ENCODE data around the gene KLF7.

GRCh38 chr2:207184768-207185167 is 19.0 kb upstream of the KLF7 start:
- TF ChIP-seq, protein P1, sequence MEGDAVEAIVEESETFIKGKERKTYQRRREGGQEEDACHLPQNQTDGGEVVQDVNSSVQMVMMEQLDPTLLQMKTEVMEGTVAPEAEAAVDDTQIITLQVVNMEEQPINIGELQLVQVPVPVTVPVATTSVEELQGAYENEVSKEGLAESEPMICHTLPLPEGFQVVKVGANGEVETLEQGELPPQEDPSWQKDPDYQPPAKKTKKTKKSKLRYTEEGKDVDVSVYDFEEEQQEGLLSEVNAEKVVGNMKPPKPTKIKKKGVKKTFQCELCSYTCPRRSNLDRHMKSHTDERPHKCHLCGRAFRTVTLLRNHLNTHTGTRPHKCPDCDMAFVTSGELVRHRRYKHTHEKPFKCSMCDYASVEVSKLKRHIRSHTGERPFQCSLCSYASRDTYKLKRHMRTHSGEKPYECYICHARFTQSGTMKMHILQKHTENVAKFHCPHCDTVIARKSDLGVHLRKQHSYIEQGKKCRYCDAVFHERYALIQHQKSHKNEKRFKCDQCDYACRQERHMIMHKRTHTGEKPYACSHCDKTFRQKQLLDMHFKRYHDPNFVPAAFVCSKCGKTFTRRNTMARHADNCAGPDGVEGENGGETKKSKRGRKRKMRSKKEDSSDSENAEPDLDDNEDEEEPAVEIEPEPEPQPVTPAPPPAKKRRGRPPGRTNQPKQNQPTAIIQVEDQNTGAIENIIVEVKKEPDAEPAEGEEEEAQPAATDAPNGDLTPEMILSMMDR (IDR thresholded peaks at IDR 0.05; ENCODE audit: insufficient read depth, low read length, poor library complexity, severe bottlenecking), result no peak
- no peak for TF ChIP-seq EZH2phosphoT487 (conservative IDR thresholded peaks at IDR 0.05; ENCODE audit: low read length)
